Thoracic aorta (tissue), 2 donors: ENCODE results near the gene TNIK. TPM values are rescaled to one million over a fixed set of nuclear protein-coding genes. Genes with fewer than 3 reads are reported as not detected.

Experiments
- ATAC-seq: fragments of 150-250 bp; one replicate; pipeline ENCODE4 v1.8.0; 2017; ENCODE audit warnings: low read depth; ENCODE audit not compliant: insufficient number of reproducible peaks, low FRiP score
- DNase-seq: peaks from one replicate; pipeline ENCODE4 v3.0.0-alpha.2; 2020; ENCODE audit warnings: low spot score
- H3K27ac ChIP-seq, 2 donors: fragments of 200-600 bp; sonication (generic); 1 replicate in 1 of 2; 2 replicates in 1 of 2; pipeline ENCODE4 v1.5.1; 2016; ENCODE audit warnings: mild to moderate bottlenecking in 2 of 2, moderate library complexity in 2 of 2
- H3K27me3 ChIP-seq: fragments of 200-600 bp; sonication (generic); replicated peaks from 2 replicates; pipeline ENCODE4 v1.6.0; 2016; ENCODE audit warnings: mild to moderate bottlenecking; ENCODE audit not compliant: insufficient read depth
- H3K36me3 ChIP-seq: fragments of 200-600 bp; sonication (generic); one replicate; pipeline ENCODE4 v1.5.1; 2016
- H3K4me1 ChIP-seq, 2 donors: fragments of 200-600 bp; sonication (generic); 1 replicate in 1 of 2; 2 replicates in 1 of 2; pipeline versions ENCODE4 v1.5.1 to v1.6.0; 2016; ENCODE audit warnings: low read depth in 2 of 2, mild to moderate bottlenecking in 1 of 2; ENCODE audit not compliant: control insufficient read depth in 1 of 2
- H3K4me3 ChIP-seq: fragments of 200-600 bp; sonication (generic); 2 replicates; pipeline ENCODE4 v1.5.1; 2016; ENCODE audit warnings: mild to moderate bottlenecking
- H3K9me3 ChIP-seq: fragments of 200-600 bp; sonication (generic); 2 replicates; pipeline ENCODE4 v1.5.1; 2016
- total RNA-seq, 2 donors: library from RNA; depleted of rRNA; stranded (reverse); fragments of >200 nt; gene quantifications; one replicate each; pipeline versions ENCODE4 v1.1.0 to v1.2.3, GENCODE V29; 2016
- TF ChIP-seq, protein P1 (sequence below): fragments of 200-600 bp; sonication (generic); IDR thresholded peaks from one replicate; pipeline ENCODE4 v1.5.1; 2019; ENCODE audit warnings: antibody characterized with exemption

TNIK gene
- total RNA-seq, 2 donors from 2014 or later: 18.3 to 21.7 TPM

DNA sequence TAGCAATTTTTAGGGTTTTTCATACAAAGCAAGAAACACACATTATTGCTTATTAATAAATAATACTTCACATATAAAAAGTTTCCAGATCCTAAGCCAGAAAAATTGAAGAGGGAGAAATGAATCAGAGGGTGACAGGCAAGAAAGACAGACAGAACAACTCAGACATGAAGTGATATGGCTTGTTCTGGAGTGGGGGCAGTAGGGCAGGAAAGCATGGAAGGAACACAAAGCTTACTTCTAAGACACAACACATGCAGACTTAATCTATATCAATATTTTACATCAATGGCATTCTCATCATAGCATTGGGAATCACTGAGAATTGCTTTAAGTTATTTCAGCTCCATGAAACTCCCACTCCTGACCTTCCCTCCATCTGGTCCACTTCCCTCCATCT is 24.4 kb downstream of the TNIK start:
- TF ChIP-seq, protein P1, sequence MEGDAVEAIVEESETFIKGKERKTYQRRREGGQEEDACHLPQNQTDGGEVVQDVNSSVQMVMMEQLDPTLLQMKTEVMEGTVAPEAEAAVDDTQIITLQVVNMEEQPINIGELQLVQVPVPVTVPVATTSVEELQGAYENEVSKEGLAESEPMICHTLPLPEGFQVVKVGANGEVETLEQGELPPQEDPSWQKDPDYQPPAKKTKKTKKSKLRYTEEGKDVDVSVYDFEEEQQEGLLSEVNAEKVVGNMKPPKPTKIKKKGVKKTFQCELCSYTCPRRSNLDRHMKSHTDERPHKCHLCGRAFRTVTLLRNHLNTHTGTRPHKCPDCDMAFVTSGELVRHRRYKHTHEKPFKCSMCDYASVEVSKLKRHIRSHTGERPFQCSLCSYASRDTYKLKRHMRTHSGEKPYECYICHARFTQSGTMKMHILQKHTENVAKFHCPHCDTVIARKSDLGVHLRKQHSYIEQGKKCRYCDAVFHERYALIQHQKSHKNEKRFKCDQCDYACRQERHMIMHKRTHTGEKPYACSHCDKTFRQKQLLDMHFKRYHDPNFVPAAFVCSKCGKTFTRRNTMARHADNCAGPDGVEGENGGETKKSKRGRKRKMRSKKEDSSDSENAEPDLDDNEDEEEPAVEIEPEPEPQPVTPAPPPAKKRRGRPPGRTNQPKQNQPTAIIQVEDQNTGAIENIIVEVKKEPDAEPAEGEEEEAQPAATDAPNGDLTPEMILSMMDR: no peak
- DNase-seq (no peak), ATAC-seq (no peak)
- H3K27ac ChIP-seq: no peak overlapping the region
- H3K36me3 ChIP-seq: no peaks in the 10 kb centered on the region
- H3K4me3 ChIP-seq: no peak overlapping the region
- H3K4me1 ChIP-seq: peaks cover 0 to 5% of the 10 kb centered on the region in 2 donors
- H3K27me3 ChIP-seq: no peaks in the 10 kb centered on the region
- H3K9me3 ChIP-seq: no peaks in the 10 kb centered on the region

DNA sequence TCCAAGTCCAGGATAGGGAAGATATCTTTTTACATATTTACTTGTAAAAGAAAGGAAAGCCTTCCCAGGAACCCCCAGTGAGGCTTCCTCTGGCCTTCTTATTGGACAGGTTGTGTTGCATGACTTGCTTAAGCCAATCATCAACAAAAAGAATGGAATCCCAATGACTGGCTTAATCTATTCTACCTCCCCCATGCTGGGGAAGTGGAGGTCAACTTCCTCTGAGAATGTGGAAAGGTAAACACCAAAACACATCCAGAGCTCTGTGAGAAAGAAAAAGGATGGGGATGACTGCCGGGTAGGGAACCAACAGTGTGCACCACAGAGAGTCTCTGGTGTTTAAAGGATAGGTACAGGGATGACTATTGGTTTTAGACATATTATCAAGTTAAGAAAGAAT is 25.1 kb downstream of the TNIK start:
- Histone ChIP-seq H3K27me3 (no peaks in the 10 kb centered on the region), H3K4me1 (peaks cover 0 to 5% of the 10 kb centered on the region in 2 donors), H3K4me3 (no peak overlapping the region), H3K36me3 (no peaks in the 10 kb centered on the region), H3K27ac (no peak overlapping the region), H3K9me3 (no peaks in the 10 kb centered on the region)
- TF ChIP-seq, protein P1: no peak
- no peak for DNase-seq
- ATAC-seq: no peak

DNA sequence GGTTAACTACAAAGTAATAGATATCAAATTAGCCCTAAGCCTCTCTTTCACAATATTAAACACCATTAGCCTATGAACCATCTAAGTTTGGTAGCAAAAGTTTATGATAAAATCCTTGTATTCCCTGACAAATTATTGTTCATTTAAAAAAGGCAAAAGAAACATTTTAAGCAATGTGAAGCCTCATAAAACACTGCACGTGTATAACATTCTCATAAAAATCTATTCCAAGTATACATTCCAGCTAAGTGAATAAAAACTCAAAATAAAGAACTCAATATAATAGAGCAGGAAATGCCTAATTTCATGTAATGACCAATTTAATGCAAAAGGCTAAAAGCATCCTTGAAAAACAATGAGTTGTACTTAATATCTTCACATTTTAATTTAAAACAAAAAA is 27.7 kb downstream of the TNIK start:
- ATAC-seq (no peak), DNase-seq (no peak)
- Histone ChIP-seq H3K4me3 (no peak overlapping the region), H3K27ac (no peak overlapping the region), H3K36me3 (no peaks in the 10 kb centered on the region), H3K9me3 (no peaks in the 10 kb centered on the region), H3K4me1 (peaks cover 0 to 5% of the 10 kb centered on the region in 2 donors), H3K27me3 (no peaks in the 10 kb centered on the region)
- TF ChIP-seq, protein P1: no peak

DNA sequence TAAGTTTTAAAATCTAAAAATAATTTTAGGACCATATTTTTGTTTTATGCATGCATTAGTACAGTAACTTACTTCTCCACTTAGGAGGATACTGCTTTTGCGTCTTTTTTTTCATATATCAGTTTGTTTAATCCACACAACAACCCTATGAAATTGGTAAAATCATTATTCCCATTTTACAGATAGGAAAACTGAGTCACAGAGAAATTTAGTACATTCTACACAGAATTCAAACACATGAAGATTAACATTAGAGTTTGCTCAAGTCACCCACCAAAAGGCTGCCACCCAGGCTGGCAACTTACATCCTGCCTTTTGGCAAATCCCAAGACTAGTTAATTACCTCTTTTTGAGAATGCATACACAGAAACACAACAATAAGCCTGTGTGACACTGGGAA is 28.7 kb downstream of the TNIK start:
- ATAC-seq (no peak), DNase-seq (no peak)
- Histone ChIP-seq H3K36me3 (no peaks in the 10 kb centered on the region), H3K27ac (no peak overlapping the region), H3K9me3 (no peaks in the 10 kb centered on the region), H3K4me1 (peaks cover 0 to 5% of the 10 kb centered on the region in 2 donors), H3K27me3 (no peaks in the 10 kb centered on the region), H3K4me3 (no peak overlapping the region)
- TF ChIP-seq, protein P1: no peak

DNA sequence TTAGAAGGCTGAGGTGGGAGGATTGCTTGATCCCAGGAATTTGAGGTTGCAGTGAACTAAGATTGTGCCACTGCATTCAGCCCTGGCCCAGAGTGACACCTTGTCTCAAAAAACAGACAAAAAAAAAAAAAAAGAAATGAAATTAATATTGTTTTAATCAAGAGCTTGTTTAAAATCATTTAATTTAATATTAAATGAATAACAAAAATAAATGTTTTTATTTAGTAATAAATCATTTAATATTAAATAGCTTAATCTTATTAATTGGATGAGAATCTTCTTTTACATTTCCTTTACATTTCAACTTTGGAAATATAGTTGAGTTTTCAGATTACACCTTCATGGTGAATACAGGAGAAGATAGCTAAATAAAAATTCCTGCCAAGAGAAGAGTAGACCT is 29.7 kb downstream of the TNIK start:
- Histone ChIP-seq H3K27me3 (no peaks in the 10 kb centered on the region), H3K9me3 (no peaks in the 10 kb centered on the region), H3K27ac (no peak overlapping the region), H3K36me3 (no peaks in the 10 kb centered on the region), H3K4me1 (peaks cover 0 to 5% of the 10 kb centered on the region in 2 donors), H3K4me3 (no peak overlapping the region)
- ATAC-seq (no peak), DNase-seq (no peak)
- TF ChIP-seq, protein P1: no peak
